Measurements from ENCODE around the gene RAD51B.

RAD51B gene

GRCh38 chr14:68363843-68364767 is 544.5 kb downstream of the RAD51B start:
- no peak for DNase-seq (ENCODE audit: low read depth in 2 of 2)

- DNase-seq (ENCODE audit: low read depth in 2 of 2): no peak
Observed at GRCh38 chr14:68364792-68365192, 545.2 kb downstream of the RAD51B start.

GRCh38 chr14:68365228-68365627 is 545.6 kb downstream of the RAD51B start:
- DNase-seq (ENCODE audit: low read depth in 2 of 2): no peak

- no peak for DNase-seq (ENCODE audit: low read depth in 2 of 2)
Observed at GRCh38 chr14:68366656-68367055, 547.1 kb downstream of the RAD51B start.

- no peak for DNase-seq (ENCODE audit: low read depth in 2 of 2)
Observed at GRCh38 chr14:68367536-68367935, 548.0 kb downstream of the RAD51B start.

- DNase-seq (ENCODE audit: low read depth in 2 of 2): no peak
Observed at GRCh38 chr14:68368850-68369249, 549.3 kb downstream of the RAD51B start.

GRCh38 chr14:68369281-68370056 is 549.9 kb downstream of the RAD51B start:
- DNase-seq (ENCODE audit: low read depth in 2 of 2): no peak

GRCh38 chr14:68370057-68370360 is 550.4 kb downstream of the RAD51B start:
- DNase-seq (ENCODE audit: low read depth in 2 of 2): no peak

- no peak for DNase-seq (ENCODE audit: low read depth in 2 of 2)
Observed at GRCh38 chr14:68372368-68372767, 552.8 kb downstream of the RAD51B start.

GRCh38 chr14:68373124-68373646 is 553.6 kb downstream of the RAD51B start:
- no peak for DNase-seq (ENCODE audit: low read depth in 2 of 2)

GRCh38 chr14:68373847-68374444 is 554.4 kb downstream of the RAD51B start:
- DNase-seq (ENCODE audit: low read depth in 2 of 2): no peak

GRCh38 chr14:68374682-68375081 is 555.1 kb downstream of the RAD51B start:
- DNase-seq (ENCODE audit: low read depth in 2 of 2): no peak

- no peak for DNase-seq (ENCODE audit: low read depth in 2 of 2)
Observed at GRCh38 chr14:68375376-68375775, 555.8 kb downstream of the RAD51B start.

GRCh38 chr14:68376067-68376779 is 556.6 kb downstream of the RAD51B start:
- DNase-seq (ENCODE audit: low read depth in 2 of 2): no peak

GRCh38 chr14:68377006-68377405 is 557.4 kb downstream of the RAD51B start:
- DNase-seq (ENCODE audit: low read depth in 2 of 2): no peak

- no peak for DNase-seq (ENCODE audit: low read depth in 2 of 2)
Observed at GRCh38 chr14:68377459-68377858, 557.9 kb downstream of the RAD51B start.

GRCh38 chr14:68379510-68380328 is 560.1 kb downstream of the RAD51B start:
- DNase-seq (ENCODE audit: low read depth in 2 of 2): no peak

- no peak for DNase-seq (ENCODE audit: low read depth in 2 of 2)
Observed at GRCh38 chr14:68380329-68380741, 560.8 kb downstream of the RAD51B start.

GRCh38 chr14:68384335-68384734 is 564.8 kb downstream of the RAD51B start:
- no peak for DNase-seq (ENCODE audit: low read depth in 2 of 2)

GRCh38 chr14:68384881-68385280 is 565.3 kb downstream of the RAD51B start:
- no peak for DNase-seq (ENCODE audit: low read depth in 2 of 2)

- no peak for DNase-seq (ENCODE audit: low read depth in 2 of 2)
Observed at GRCh38 chr14:68386446-68386845, 566.9 kb downstream of the RAD51B start.
